H1 (cell line): ENCODE results near the gene DNAH10. TPM values are rescaled to one million over a fixed set of nuclear protein-coding genes. Genes with fewer than 3 reads are reported as not detected.

Source experiments
- CTCF ChIA-PET: fragments of 300-600 bp; sonication (Branson Sonifier 250); formaldehyde crosslinking; loops from one replicate; lab custom pipeline; 2021; ENCODE audit not compliant: partially characterized antibody; lab: Charles Lee
- POLR2A ChIA-PET: fragments of 300-600 bp; sonication (Branson Sonifier 250); formaldehyde crosslinking; loops from one replicate; lab custom pipeline; 2021; ENCODE audit warnings: inconsistent platforms; ENCODE audit not compliant: partially characterized antibody; lab: Charles Lee
- DNase-seq, 2 experiments: peaks; one replicate each; pipeline versions ENCODE4 v3.0.0 to v3.0.0-alpha.2; 2010 to 2022; ENCODE audit warnings: low spot score in 2 of 2, low read depth in 1 of 2, mixed read lengths in 1 of 2
- FAIRE-seq: peaks from 2 replicates; lab custom pipeline; 2011; peaks lifted over from hg19 to GRCh38; lab: Jason Lieb, UNC
- H2AFZ ChIP-seq: 2 replicates; pipeline ENCODE4 v1.8.1; 2012; ENCODE audit warnings: low read length, inconsistent platforms
- H2AK5ac ChIP-seq: 2 replicates; pipeline ENCODE4 v1.6.1; 2013; ENCODE audit warnings: low read depth, low read length
- H2BK120ac ChIP-seq: replicated peaks from 2 replicates; pipeline ENCODE3; 2013; ENCODE audit warnings: low read depth, low read length, inconsistent platforms
- H2BK12ac ChIP-seq: 2 replicates; pipeline ENCODE4 v1.6.1; 2013; ENCODE audit warnings: low read depth, low read length
- H2BK15ac ChIP-seq: 2 replicates; pipeline ENCODE4 v1.6.1; 2013; ENCODE audit warnings: low read length
- H2BK20ac ChIP-seq: 2 replicates; pipeline ENCODE4 v1.6.1; 2013; ENCODE audit warnings: low read length
- H2BK5ac ChIP-seq: 2 replicates; pipeline ENCODE4 v1.6.1; 2013; ENCODE audit warnings: low read depth, low read length
- H3K14ac ChIP-seq: 2 replicates; pipeline ENCODE4 v1.6.1; 2013; ENCODE audit warnings: inconsistent platforms; ENCODE audit not compliant: insufficient read length
- H3K18ac ChIP-seq: 2 replicates; pipeline ENCODE4 v1.6.1; 2013; ENCODE audit warnings: low read length; ENCODE audit errors: extremely low read depth
- H3K23ac ChIP-seq: 2 replicates; pipeline ENCODE4 v1.6.1; 2013; ENCODE audit warnings: inconsistent platforms; ENCODE audit not compliant: insufficient read length
- H3K23me2 ChIP-seq: 2 replicates; pipeline ENCODE4 v1.6.1; 2013; ENCODE audit warnings: low read depth, low read length
- H3K27ac ChIP-seq: 2 replicates; pipeline ENCODE4 v1.6.1; 2011; ENCODE audit warnings: low read depth, low read length, inconsistent platforms
- H3K27me3 ChIP-seq, 4 experiments: replicated peaks in 1 of 4; 1 replicate in 1 of 4; 2 replicates in 3 of 4; pipeline versions ENCODE4 v1.6.1 to v1.8.1; 2011 to 2013; ENCODE audit warnings: low read length in 3 of 4, mild to moderate bottlenecking in 3 of 4, inconsistent platforms in 2 of 4, mixed read lengths in 2 of 4, moderate library complexity in 1 of 4; ENCODE audit not compliant: control insufficient read depth in 3 of 4, insufficient read depth in 3 of 4; ENCODE audit errors: extremely low read depth in 1 of 4
- H3K36me3 ChIP-seq, 4 experiments: 2 replicates each; pipeline versions ENCODE4 v1.6.1 to v1.8.1; 2011 to 2013; ENCODE audit warnings: mild to moderate bottlenecking in 4 of 4, low read length in 3 of 4, moderate library complexity in 2 of 4, control low read depth in 1 of 4, inconsistent platforms in 1 of 4; ENCODE audit not compliant: insufficient read depth in 4 of 4, control insufficient read depth in 2 of 4
- H3K4ac ChIP-seq: replicated peaks from 2 replicates; pipeline ENCODE3; 2013; ENCODE audit warnings: low read length, low read depth, mixed read lengths, inconsistent platforms; ENCODE audit not compliant: insufficient read length
- H3K4me1 ChIP-seq, 4 experiments: replicated peaks in 1 of 4; 1 replicate in 1 of 4; 2 replicates in 3 of 4; pipeline versions ENCODE4 v1.6.1 to v1.8.1; 2011 to 2013; ENCODE audit warnings: low read length in 3 of 4, inconsistent platforms in 2 of 4, mixed read lengths in 1 of 4; ENCODE audit not compliant: insufficient read depth in 4 of 4, control insufficient read depth in 3 of 4
- H3K4me2 ChIP-seq, 2 experiments: 2 replicates each; pipeline versions ENCODE4 v1.6.1 to v1.8.1; 2011 to 2013; ENCODE audit warnings: low read depth in 2 of 2, low read length in 2 of 2, control low read depth in 1 of 2, inconsistent platforms in 1 of 2, mild to moderate bottlenecking in 1 of 2; ENCODE audit not compliant: insufficient read depth in 1 of 2
- H3K4me3 ChIP-seq, 4 experiments: fragments of 200-600, 300-600 bp in 1 of 4; sonication (generic), shearing (Covaris generic), sonication (Bioruptor Twin) in 1 of 4; 2 replicates each; pipeline versions ENCODE4 v1.5.1 to v1.8.1; 2011 to 2016; ENCODE audit warnings: low read length in 4 of 4, low read depth in 3 of 4, control low read depth in 2 of 4, inconsistent platforms in 2 of 4, mild to moderate bottlenecking in 2 of 4, mixed read lengths in 1 of 4, moderate library complexity in 1 of 4; ENCODE audit not compliant: insufficient read depth in 2 of 4; ENCODE audit errors: extremely low read depth in 1 of 4
- H3K56ac ChIP-seq: replicated peaks from 2 replicates; pipeline ENCODE3; 2013; ENCODE audit warnings: low read depth, mild to moderate bottlenecking, mixed read lengths, low read length, inconsistent platforms; ENCODE audit not compliant: insufficient read length
- H3K79me1 ChIP-seq: 2 replicates; pipeline ENCODE4 v1.6.1; 2013; ENCODE audit warnings: low read depth, low read length, control low read depth
- H3K79me2 ChIP-seq, 2 experiments: 2 replicates each; pipeline versions ENCODE4 v1.6.1 to v1.8.1; 2012 to 2013; ENCODE audit warnings: low read length in 2 of 2, mild to moderate bottlenecking in 2 of 2, inconsistent platforms in 1 of 2; ENCODE audit not compliant: insufficient read depth in 2 of 2, control insufficient read depth in 1 of 2
- H3K9ac ChIP-seq, 4 experiments: replicated peaks in 1 of 4; 1 replicate in 1 of 4; 2 replicates in 3 of 4; pipeline versions ENCODE4 v1.6.1 to v1.8.1; 2011 to 2013; ENCODE audit warnings: low read depth in 3 of 4, low read length in 3 of 4, control low read depth in 2 of 4, mild to moderate bottlenecking in 2 of 4, moderate library complexity in 2 of 4, inconsistent platforms in 1 of 4; ENCODE audit errors: extremely low read depth in 1 of 4
- H3K9me3 ChIP-seq, 2 experiments: 2 replicates each; pipeline versions ENCODE4 v1.6.1 to v1.8.1; 2012 to 2013; ENCODE audit warnings: mild to moderate bottlenecking in 2 of 2, moderate library complexity in 2 of 2, control low read depth in 1 of 2, inconsistent platforms in 1 of 2, low read depth in 1 of 2, low read length in 1 of 2, mixed read lengths in 1 of 2; ENCODE audit not compliant: insufficient read depth in 2 of 2
- H4K20me1 ChIP-seq, 2 experiments: replicated peaks in 1 of 2; 2 replicates each; pipeline versions ENCODE3 to v1.8.1; 2011 to 2013; ENCODE audit warnings: inconsistent platforms in 2 of 2, low read length in 2 of 2, mild to moderate bottlenecking in 1 of 2; ENCODE audit not compliant: insufficient read depth in 2 of 2, control insufficient read depth in 1 of 2
- H4K5ac ChIP-seq: 2 replicates; pipeline ENCODE4 v1.6.1; 2013; ENCODE audit warnings: low read length, low read depth, mixed read lengths, inconsistent platforms; ENCODE audit not compliant: insufficient read length
- H4K8ac ChIP-seq: 2 replicates; pipeline ENCODE4 v1.8.0; 2013; ENCODE audit warnings: mild to moderate bottlenecking, moderate library complexity, low read length, inconsistent platforms; ENCODE audit not compliant: insufficient read depth; ENCODE audit errors: extremely low read depth
- H4K91ac ChIP-seq: replicated peaks from 2 replicates; pipeline ENCODE3; 2013; ENCODE audit warnings: low read length, mixed read lengths, inconsistent platforms; ENCODE audit not compliant: insufficient read length
- ASH2L ChIP-seq: fragments of 200-600, 300-600 bp; sonication (generic); IDR thresholded peaks from one replicate; pipeline ENCODE4 v1.7.1; 2017; ENCODE audit warnings: low read length
- CEBPB ChIP-seq: IDR thresholded peaks from 2 replicates; pipeline ENCODE4 v1.6.1; 2012; ENCODE audit warnings: low read depth, low read length
- CTCF ChIP-seq, 3 experiments: IDR thresholded peaks; 1 replicate in 2 of 3; 2 replicates in 1 of 3; pipeline versions ENCODE4 v1.5.1 to v1.6.1; 2011; ENCODE audit warnings: low read length in 3 of 3, mild to moderate bottlenecking in 3 of 3, inconsistent platforms in 2 of 3, low read depth in 1 of 3, moderate library complexity in 1 of 3; ENCODE audit not compliant: insufficient read depth in 1 of 3; ENCODE audit errors: control extremely low read depth in 1 of 3
- GABPA ChIP-seq: IDR thresholded peaks from 2 replicates; pipeline ENCODE4 v1.6.1; 2011; ENCODE audit warnings: mild to moderate bottlenecking, low read length, moderate library complexity, borderline replicate concordance; ENCODE audit not compliant: insufficient read depth
- JUND ChIP-seq: IDR thresholded peaks from 2 replicates; pipeline ENCODE4 v1.6.1; 2011; ENCODE audit warnings: mild to moderate bottlenecking, improper control_type of control experiment, low read length
- KDM1A ChIP-seq: fragments of 200-600, 300-600 bp; sonication (generic); IDR thresholded peaks from 2 replicates; pipeline ENCODE4 v1.7.1; 2016; ENCODE audit warnings: mild to moderate bottlenecking, low read length, borderline replicate concordance
- RAD21 ChIP-seq, 2 experiments: IDR thresholded peaks in 1 of 2; conservative IDR thresholded peaks in 1 of 2; 2 replicates each; pipeline ENCODE4 v1.6.1; 2011; ENCODE audit warnings: low read depth in 2 of 2, low read length in 2 of 2, improper control_type of control experiment in 1 of 2, inconsistent platforms in 1 of 2, mild to moderate bottlenecking in 1 of 2, moderate library complexity in 1 of 2
- SP4 ChIP-seq: IDR thresholded peaks from 2 replicates; pipeline ENCODE4 v1.6.1; 2012; ENCODE audit warnings: low read length, inconsistent platforms
- WGBS, 2 experiments: shearing (Covaris generic) in 1 of 2; methylation state at CpG; one replicate each; pipeline versions ENCODE4 v1.1.6 to v1.1.7; 2013 to 2015; ENCODE audit warnings: low lambda C conversion rate in 2 of 2, mixed read lengths in 2 of 2, inconsistent platforms in 1 of 2, low coverage in 1 of 2, missing lambda C conversion rate in 1 of 2; ENCODE audit not compliant: insufficient replicate concordance in 2 of 2, insufficient coverage in 1 of 2, insufficient read length in 1 of 2; ENCODE audit errors: extremely low coverage in 1 of 2, missing lambda C conversion rate in 1 of 2; 5-methylcytosine and 5-hydroxymethylcytosine counted together
- polyA plus RNA-seq, 7 experiments: library from polyadenylated mRNA; depleted of rRNA in 3 of 7; stranded (reverse) in 5 of 7; unstranded in 2 of 7; fragments of >200 nt in 5 of 7; fragments of 200-250 nt in 2 of 7; gene quantifications; 1 replicate in 5 of 7; 2 replicates in 1 of 7; 4 replicates in 1 of 7; pipeline versions ENCODE4 v1.2.1 to v1.2.3, GENCODE V29; 2011 to 2013; ENCODE audit warnings: missing spikeins in 2 of 7, mixed read lengths in 2 of 7
- total RNA-seq: library from RNA; stranded (reverse); fragmentation: NEBNext Ultra II Directional; extraction: Animal tissue kit (Norgen Biotek cat#: 25700); gene quantifications from 2 replicates; pipeline ENCODE4 v1.2.1, GENCODE V29; 2021

The DNAH10 gene
- total and polyA plus RNA-seq, 2 of the 8 experiments (the other 6 are each of a cell fraction or from before 2014, with no cell fraction given), result 0.02 to 0.24 TPM

GRCh38 chr12:123903301-123904065, 141.4 kb downstream of the DNAH10 start:
- no peak for FAIRE-seq
- H3K79me1 ChIP-seq, result no peaks in the 10 kb centered on the region
- H3K27me3 ChIP-seq, result 0 out of 7 replicates have a peak, but pooled peaks cover 0 to 2% (median 0%) of the 10 kb centered on the region in 4 experiments
- H3K14ac ChIP-seq, result no peak overlapping the region
- no peak overlapping the region for H3K23ac ChIP-seq
- H4K5ac ChIP-seq, result no peak overlapping the region
- no peak overlapping the region for H3K9ac ChIP-seq
- no peak overlapping the region; the same call in 1 of the 2 replicates for H4K8ac ChIP-seq
- ChIA-PET CTCF (interaction anchor here (0.7 to 4.1 kb wide), 18 partner anchors 11 to 129 kb away, joined by 3 to 35 read pairs (median 4); no protein-coding TSS in a partner anchor), POLR2A (no interaction called here)
- no peak overlapping the region for H3K27ac ChIP-seq
- H2BK20ac ChIP-seq, result no peak overlapping the region
- no peak overlapping the region for H3K4ac ChIP-seq
- H2AK5ac ChIP-seq, result no peak overlapping the region
- H3K4me2 ChIP-seq, result no peak overlapping the region
- no peak overlapping the region for H2BK5ac ChIP-seq
- H3K4me1 ChIP-seq, result peaks cover 0 to 7% (median 4%) of the 10 kb centered on the region in 4 experiments; a peak in 3 of 7 replicates
- H4K20me1 ChIP-seq, result no peaks in the 10 kb centered on the region
- 84% methylated on average over 22 of the region's 22 CpGs; no CpG with 5 or more reads in 1 of the 2 experiments for WGBS, 2 experiments
- H3K18ac ChIP-seq, result no peak overlapping the region
- H2BK15ac ChIP-seq, result no peak overlapping the region
- H3K4me3 ChIP-seq, result no peak overlapping the region
- peaks cover 0 to 3% of the 10 kb centered on the region in 2 experiments; a peak in 1 of 4 replicates for H3K9me3 ChIP-seq
- H4K91ac ChIP-seq, result no peak overlapping the region
- H3K23me2 ChIP-seq, result no peaks in the 10 kb centered on the region; the same call in 1 of the 2 replicates
- no peak overlapping the region for H2AFZ ChIP-seq
- H3K79me2 ChIP-seq, result no peaks in the 10 kb centered on the region
- H2BK120ac ChIP-seq, result no peak overlapping the region
- no peak for DNase-seq
- no peaks in the 10 kb centered on the region for H3K36me3 ChIP-seq
- H3K56ac ChIP-seq, result no peak overlapping the region
- H2BK12ac ChIP-seq, result no peak overlapping the region
- no peak for TF ChIP-seq RAD21 (IDR thresholded peaks at IDR 0.05 in 1 of 2, conservative IDR thresholded peaks at IDR 0.05 in 1 of 2; ENCODE audit: low read depth in 2 of 2, low read length in 2 of 2)
- no peak for TF ChIP-seq GABPA
- TF ChIP-seq CTCF (IDR thresholded peaks at IDR 0.05; ENCODE audit: control extremely low read depth in 1 of 3, insufficient read depth in 1 of 3, low read depth in 1 of 3, low read length in 3 of 3), result no peak
- no peak for TF ChIP-seq CEBPB
- TF ChIP-seq SP4, result no peak
- no peak for TF ChIP-seq JUND
- no peak for TF ChIP-seq ASH2L
- TF ChIP-seq KDM1A, result no peak
